RWPE2 (cell line): ENCODE results near the gene ZBTB7C.

Source experiments
- ATAC-seq: fragments of 200-7000 bp; cut with Tn5 transposase; 3 replicates; pipeline ENCODE4 v1.9.1; 2021; ENCODE audit warnings: low read depth
- DNase-seq: peaks from one replicate; pipeline ENCODE4 v3.0.0-alpha.2; 2020; ENCODE audit warnings: low spot score
- H3K27ac ChIP-seq: fragments of 450-650 bp; 2 replicates; pipeline ENCODE4 v1.5.1; 2017; ENCODE audit warnings: mild to moderate bottlenecking; ENCODE audit not compliant: poor library complexity, severe bottlenecking
- H3K27me3 ChIP-seq: fragments of 250-450 bp; sonication (Bioruptor Pico); 2 replicates; pipeline ENCODE4 v1.5.1; 2021; ENCODE audit warnings: mild to moderate bottlenecking, moderate library complexity; ENCODE audit not compliant: insufficient read depth, poor library complexity, severe bottlenecking
- H3K36me3 ChIP-seq: fragments of 250-450 bp; sonication (Bioruptor Pico); 2 replicates; pipeline ENCODE4 v1.5.1; 2020; ENCODE audit warnings: low read depth, mild to moderate bottlenecking, moderate library complexity
- H3K4me1 ChIP-seq: fragments of 250-450 bp; sonication (Bioruptor Pico); 2 replicates; pipeline ENCODE4 v1.5.1; 2021; ENCODE audit warnings: mild to moderate bottlenecking, moderate library complexity; ENCODE audit not compliant: insufficient read depth, poor library complexity, severe bottlenecking
- H3K4me3 ChIP-seq: fragments of 250-450 bp; sonication (Bioruptor Pico); 2 replicates; pipeline ENCODE4 v1.5.1; 2021; ENCODE audit warnings: mild to moderate bottlenecking, moderate library complexity; ENCODE audit not compliant: severe bottlenecking
- H3K9me3 ChIP-seq: fragments of 250-450 bp; sonication (Bioruptor Pico); 2 replicates; pipeline ENCODE4 v1.5.1; 2021; ENCODE audit warnings: mild to moderate bottlenecking, moderate library complexity; ENCODE audit not compliant: severe bottlenecking
- CTCF ChIP-seq: fragments of 450-650 bp; IDR thresholded peaks from one replicate; pipeline ENCODE4 v1.5.1; 2017; ENCODE audit warnings: mild to moderate bottlenecking, moderate library complexity; ENCODE audit not compliant: poor library complexity, severe bottlenecking

ZBTB7C gene

GRCh38 chr18:48020337-48021250 is 388.6 kb downstream of the ZBTB7C start:
- Histone ChIP-seq H3K4me3 (no peak overlapping the region), H3K27me3 (no peaks in the 10 kb centered on the region), H3K27ac (no peak overlapping the region), H3K36me3 (no peaks in the 10 kb centered on the region), H3K4me1 (peaks cover 13% of the 10 kb centered on the region), H3K9me3 (no peaks in the 10 kb centered on the region)
- DNase-seq (peak; percentile 23), ATAC-seq (no peak)
- no peak for TF ChIP-seq CTCF

GRCh38 chr18:48019557-48020325 is 389.4 kb downstream of the ZBTB7C start:
- no peaks in the 10 kb centered on the region for H3K36me3 ChIP-seq
- H3K4me1 ChIP-seq: peaks cover 13% of the 10 kb centered on the region
- H3K4me3 ChIP-seq: no peak overlapping the region
- no peaks in the 10 kb centered on the region for H3K27me3 ChIP-seq
- H3K27ac ChIP-seq: no peak overlapping the region
- DNase-seq (peak; percentile 21), ATAC-seq (no peak)
- H3K9me3 ChIP-seq: no peaks in the 10 kb centered on the region
- TF ChIP-seq CTCF: no peak

GRCh38 chr18:48018851-48019250 is 390.3 kb downstream of the ZBTB7C start:
- H3K9me3 ChIP-seq: no peaks in the 10 kb centered on the region
- no peak overlapping the region for H3K27ac ChIP-seq
- no peaks in the 10 kb centered on the region for H3K27me3 ChIP-seq
- H3K4me1 ChIP-seq: peaks cover 10% of the 10 kb centered on the region
- no peak for TF ChIP-seq CTCF
- ATAC-seq (no peak), DNase-seq (peak; percentile 16)
- no peaks in the 10 kb centered on the region for H3K36me3 ChIP-seq
- H3K4me3 ChIP-seq: no peak overlapping the region

- ATAC-seq: no peak
- Histone ChIP-seq H3K4me3 (no peak overlapping the region), H3K9me3 (no peaks in the 10 kb centered on the region), H3K36me3 (no peaks in the 10 kb centered on the region), H3K27me3 (no peaks in the 10 kb centered on the region), H3K4me1 (no peaks in the 10 kb centered on the region), H3K27ac (no peak overlapping the region)
- TF ChIP-seq CTCF: no peak
- no peak for DNase-seq
Observed at GRCh38 chr18:48017635-48018034, 391.5 kb downstream of the ZBTB7C start.
